GM10266 (cell line): ENCODE measurements around the gene POLR2L.

Experiments used
- DNase-seq: peaks from one replicate; pipeline ENCODE4 v3.0.0; 2012; ENCODE audit errors: extremely low spot score
- TF ChIP-seq, protein P1 (sequence below): IDR thresholded peaks from 2 replicates; pipeline ENCODE4 v1.5.1; 2012; ENCODE audit warnings: mild to moderate bottlenecking, low read depth; ENCODE audit not compliant: control insufficient read depth, insufficient read depth; ENCODE audit errors: missing control alignments

POLR2L gene

DNA sequence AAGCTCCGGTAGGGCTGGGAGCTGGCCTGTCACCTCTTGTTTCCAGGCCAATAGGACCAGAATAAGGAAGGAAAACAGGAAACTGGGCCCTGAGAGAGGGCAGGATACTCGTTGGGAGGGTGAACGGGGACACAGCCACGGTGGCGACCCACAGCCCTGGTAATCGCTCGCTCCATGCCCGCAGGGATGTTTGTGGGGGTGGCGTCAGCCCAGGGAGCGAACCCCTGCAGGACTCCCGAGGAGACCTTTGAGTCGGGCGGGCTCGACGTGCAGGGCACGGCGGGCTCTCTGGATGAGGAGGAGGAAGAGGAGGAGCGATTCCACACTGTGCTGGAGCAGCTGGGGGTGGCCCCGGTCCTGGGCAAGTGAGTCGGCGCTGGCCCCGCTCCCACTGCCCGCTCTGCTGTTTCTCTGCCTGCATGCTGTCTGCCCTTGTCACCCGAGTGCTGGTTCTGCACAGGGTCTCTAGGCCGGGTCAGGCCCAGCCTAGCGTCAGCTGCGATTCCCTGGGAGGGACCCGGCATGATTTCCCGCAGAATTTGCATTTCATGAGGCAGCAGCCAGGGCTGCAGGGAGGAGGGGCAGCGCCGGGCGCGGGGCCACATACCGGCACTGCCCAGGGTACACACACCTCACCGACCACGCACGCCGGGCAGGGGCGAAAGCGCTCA is 13.0 kb downstream of the POLR2L start:
- TF ChIP-seq, protein P1, sequence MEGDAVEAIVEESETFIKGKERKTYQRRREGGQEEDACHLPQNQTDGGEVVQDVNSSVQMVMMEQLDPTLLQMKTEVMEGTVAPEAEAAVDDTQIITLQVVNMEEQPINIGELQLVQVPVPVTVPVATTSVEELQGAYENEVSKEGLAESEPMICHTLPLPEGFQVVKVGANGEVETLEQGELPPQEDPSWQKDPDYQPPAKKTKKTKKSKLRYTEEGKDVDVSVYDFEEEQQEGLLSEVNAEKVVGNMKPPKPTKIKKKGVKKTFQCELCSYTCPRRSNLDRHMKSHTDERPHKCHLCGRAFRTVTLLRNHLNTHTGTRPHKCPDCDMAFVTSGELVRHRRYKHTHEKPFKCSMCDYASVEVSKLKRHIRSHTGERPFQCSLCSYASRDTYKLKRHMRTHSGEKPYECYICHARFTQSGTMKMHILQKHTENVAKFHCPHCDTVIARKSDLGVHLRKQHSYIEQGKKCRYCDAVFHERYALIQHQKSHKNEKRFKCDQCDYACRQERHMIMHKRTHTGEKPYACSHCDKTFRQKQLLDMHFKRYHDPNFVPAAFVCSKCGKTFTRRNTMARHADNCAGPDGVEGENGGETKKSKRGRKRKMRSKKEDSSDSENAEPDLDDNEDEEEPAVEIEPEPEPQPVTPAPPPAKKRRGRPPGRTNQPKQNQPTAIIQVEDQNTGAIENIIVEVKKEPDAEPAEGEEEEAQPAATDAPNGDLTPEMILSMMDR = no peak
- no peak for DNase-seq

DNA sequence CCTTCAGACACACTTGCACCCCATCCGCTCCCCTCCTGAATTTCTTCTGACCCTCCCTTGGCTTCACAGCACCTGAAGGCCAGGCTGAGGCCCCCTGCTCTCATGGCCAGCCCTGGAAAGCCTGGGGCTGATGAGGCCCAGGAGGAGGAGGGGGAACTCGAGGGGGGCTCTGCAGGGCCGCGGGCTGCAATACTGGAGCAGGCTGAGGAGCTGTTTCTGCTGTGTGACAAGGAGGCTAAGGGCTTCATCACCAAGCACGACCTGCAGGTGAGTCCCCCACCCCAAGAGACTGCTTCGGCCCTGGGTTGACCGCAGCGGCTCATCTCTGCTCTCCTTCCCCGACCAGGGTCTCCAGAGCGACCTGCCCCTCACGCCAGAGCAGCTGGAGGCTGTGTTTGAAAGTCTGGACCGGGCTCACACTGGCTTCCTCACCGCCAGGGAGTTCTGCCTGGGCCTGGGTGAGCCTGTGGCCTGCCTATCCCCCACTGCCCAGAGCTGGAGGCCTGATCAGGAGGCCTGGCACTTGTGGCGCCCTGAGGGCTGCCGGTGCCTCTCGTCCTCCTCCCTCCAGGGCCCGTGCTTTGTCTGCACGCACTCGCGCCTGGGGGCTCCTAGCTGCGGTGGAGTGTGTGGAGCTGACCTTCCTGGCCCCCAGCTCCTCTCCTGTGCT is 13.7 kb downstream of the POLR2L start:
- DNase-seq = no peak
- TF ChIP-seq, protein P1 = no peak

DNA sequence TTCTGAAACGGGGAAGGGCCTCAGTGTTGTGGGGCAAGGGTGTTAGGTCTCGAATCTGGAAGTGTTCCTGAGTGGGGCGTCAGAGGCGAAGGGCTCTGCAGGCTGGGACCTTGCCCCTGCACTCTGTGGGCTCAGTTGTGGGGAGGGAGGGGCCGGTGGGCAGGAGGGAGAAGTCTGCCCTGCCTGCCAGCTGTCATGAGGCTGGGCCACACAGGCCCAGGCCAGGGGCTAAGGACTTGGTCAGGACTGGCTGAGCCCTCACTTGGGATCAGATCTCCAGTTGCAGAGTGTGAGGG is 14.5 kb downstream of the POLR2L start, which contains the start of gene CRACR2B:
TSS of gene CRACR2B (plus strand) at position 23 of the 296 bp plus-strand sequence. CDS start 689 bp downstream, outside the sequence.
- TF ChIP-seq, protein P1 = no peak
- DNase-seq = no peak

DNA sequence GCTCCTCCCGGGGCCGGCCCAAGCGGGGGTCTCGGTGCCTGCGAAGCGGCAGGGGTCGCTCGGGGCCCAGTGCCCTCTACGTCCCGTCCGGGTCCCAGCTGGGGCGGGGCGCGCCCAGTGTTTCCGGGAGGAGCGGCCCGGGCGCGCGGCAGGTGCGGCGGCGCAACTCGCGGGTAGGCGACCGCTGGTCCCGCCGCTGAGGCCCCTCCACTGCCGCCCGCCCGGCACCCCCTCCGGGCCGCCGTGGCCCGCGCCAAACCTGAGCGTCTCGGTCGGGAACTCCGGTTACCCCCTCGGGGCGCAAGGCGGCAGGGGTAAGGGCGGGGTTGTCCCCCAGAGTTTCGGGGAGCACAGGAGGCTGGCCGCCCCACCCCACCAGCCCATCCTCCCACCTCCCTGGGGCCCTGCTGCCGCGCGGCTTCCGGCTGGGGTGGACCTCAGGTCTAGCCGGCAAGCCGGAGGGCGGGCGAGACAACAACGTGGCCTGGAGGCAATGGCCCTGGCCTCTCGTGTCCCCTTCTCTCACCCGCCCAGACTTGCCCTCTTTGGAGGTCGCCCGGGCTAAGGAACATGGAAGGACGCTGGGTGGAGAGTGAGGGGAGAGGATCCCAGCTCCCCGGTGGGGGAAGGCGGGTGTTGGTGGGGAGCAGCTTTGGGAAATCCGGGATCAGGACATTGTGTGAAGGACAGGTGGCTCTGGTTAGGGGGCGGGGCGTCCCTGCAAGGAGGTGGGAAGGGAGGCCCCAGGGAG is 15.0 kb downstream of the POLR2L start:
- peak; percentile 87 for DNase-seq
- TF ChIP-seq, protein P1 = no peak

DNA sequence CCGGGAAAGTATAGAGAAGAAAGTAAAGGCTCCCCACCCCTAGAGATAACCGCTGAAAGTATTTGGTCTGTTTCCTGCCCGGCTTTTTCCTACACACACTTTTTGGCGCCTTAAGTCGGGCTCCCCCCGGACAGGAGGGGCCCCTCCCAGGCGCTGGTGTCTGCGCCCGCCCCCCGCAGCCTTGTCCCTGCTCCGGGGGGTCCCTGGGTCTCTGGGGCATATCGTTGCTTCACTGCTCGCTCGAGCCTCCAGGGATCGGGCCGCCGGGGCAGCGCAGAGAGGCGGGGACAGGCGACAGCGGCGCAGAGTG is 15.5 kb downstream of the POLR2L start:
- TF ChIP-seq, protein P1 = no peak
- no peak for DNase-seq

DNA sequence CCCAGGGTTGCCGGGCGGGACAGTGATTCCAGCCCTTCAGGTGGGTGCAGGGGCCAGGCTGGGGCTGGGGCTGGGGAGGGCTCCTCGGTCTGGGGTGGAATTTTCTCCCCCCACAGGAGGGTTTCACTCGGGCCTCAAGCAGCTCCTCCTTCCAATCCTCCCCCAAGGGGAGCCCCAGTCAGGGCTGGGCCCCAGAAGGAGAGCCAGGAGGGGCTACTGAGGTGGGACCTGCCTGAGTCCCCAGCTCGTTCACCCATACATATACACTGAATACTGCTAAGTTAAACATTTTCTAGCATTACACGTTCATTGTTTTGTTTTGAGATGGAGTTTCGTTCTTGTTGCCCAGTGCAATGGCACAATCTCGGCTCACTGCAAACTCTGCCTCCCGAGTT is 16.1 kb downstream of the POLR2L start:
- DNase-seq = no peak

More for the DNA sequence above, 16.1 kb downstream of the POLR2L start:
- TF ChIP-seq, protein P1 = no peak
